IMR-90 (cell line): ENCODE results near the gene MAP3K8. TPM values are rescaled to one million over a fixed set of nuclear protein-coding genes. Genes with fewer than 3 reads are reported as not detected.
A peak's percentile ranks its signal among the peaks of the same experiment; 100 is the strongest.

Experiments
- ATAC-seq: fragments of 200-7000 bp; cut with Tn5 transposase; 2 replicates; pipeline ENCODE4 v1.9.1; 2020; ENCODE audit warnings: low read depth, mild to moderate bottlenecking, moderate library complexity
- BruUV-seq: library from RNA; stranded (reverse); fragments of 400-500 nt; replicated peaks from 2 replicates; lab custom pipeline; 2021; lab: Mats Ljungman, UMichigan
- CTCF ChIA-PET: fragments of 300-600 bp; formaldehyde crosslinking; extraction: SDS; loops from one replicate; lab custom pipeline; 2021; ENCODE audit warnings: antibody characterized with exemption; lab: Yijun Ruan, JAX
- POLR2A ChIA-PET: fragments of 300-600 bp; sonication (Branson Sonifier 250); formaldehyde crosslinking; loops from one replicate; lab custom pipeline; 2022; ENCODE audit warnings: antibody characterized with exemption; ENCODE audit not compliant: unreplicated experiment; lab: Charles Lee
- DNase-seq: peaks from one replicate; pipeline ENCODE4 v3.0.0; 2013
- H2AFZ ChIP-seq: replicated peaks from 2 replicates; pipeline ENCODE3; 2013; ENCODE audit warnings: low read length, mild to moderate bottlenecking; ENCODE audit not compliant: poor library complexity
- H2AK5ac ChIP-seq: 2 replicates; pipeline ENCODE4 v1.6.1; 2013; ENCODE audit warnings: low read depth, low read length, inconsistent platforms
- H2AK9ac ChIP-seq: replicated peaks from 2 replicates; pipeline ENCODE3; 2013; ENCODE audit warnings: mild to moderate bottlenecking, low read depth, low read length, moderate library complexity; ENCODE audit not compliant: poor library complexity
- H2BK120ac ChIP-seq: 2 replicates; pipeline ENCODE4 v1.6.1; 2013; ENCODE audit warnings: low read depth, low read length, inconsistent platforms
- H2BK15ac ChIP-seq: 3 replicates; pipeline ENCODE4 v1.6.1; 2013; ENCODE audit warnings: low read depth, low read length, inconsistent platforms
- H2BK20ac ChIP-seq: 2 replicates; pipeline ENCODE4 v1.6.1; 2013; ENCODE audit warnings: low read depth, mild to moderate bottlenecking, inconsistent platforms, low read length, moderate library complexity
- H2BK5ac ChIP-seq: 2 replicates; pipeline ENCODE4 v1.6.1; 2013; ENCODE audit warnings: mild to moderate bottlenecking, low read depth, low read length, inconsistent platforms; ENCODE audit not compliant: poor library complexity, severe bottlenecking
- H3K14ac ChIP-seq: replicated peaks from 2 replicates; pipeline ENCODE4 v1.6.1; 2013; ENCODE audit warnings: low read depth, low read length, inconsistent platforms
- H3K18ac ChIP-seq: 2 replicates; pipeline ENCODE4 v1.6.1; 2013; ENCODE audit warnings: low read depth, low read length, control low read depth
- H3K23ac ChIP-seq: 2 replicates; pipeline ENCODE4 v1.6.1; 2013; ENCODE audit warnings: low read depth, low read length, inconsistent platforms
- H3K27ac ChIP-seq: 2 replicates; pipeline ENCODE4 v1.5.1; 2013; ENCODE audit warnings: mild to moderate bottlenecking, control low read depth, low read length; ENCODE audit not compliant: insufficient read depth
- H3K27me3 ChIP-seq: 2 replicates; pipeline ENCODE4 v1.6.1; 2013; ENCODE audit warnings: low read length; ENCODE audit not compliant: control insufficient read depth, insufficient read depth
- H3K36me3 ChIP-seq: 2 replicates; pipeline ENCODE4 v1.6.1; 2013; ENCODE audit warnings: low read length, mixed read lengths; ENCODE audit not compliant: control insufficient read depth, insufficient read depth
- H3K4ac ChIP-seq: 2 replicates; pipeline ENCODE4 v1.6.1; 2013; ENCODE audit warnings: low read depth, low read length, inconsistent platforms
- H3K4me1 ChIP-seq: 2 replicates; pipeline ENCODE4 v1.6.1; 2013; ENCODE audit warnings: low read length, mixed read lengths; ENCODE audit not compliant: control insufficient read depth, insufficient read depth
- H3K4me2 ChIP-seq: 2 replicates; pipeline ENCODE4 v1.6.1; 2013; ENCODE audit warnings: low read depth, mild to moderate bottlenecking, control low read depth, low read length, moderate library complexity
- H3K4me3 ChIP-seq: 2 replicates; pipeline ENCODE4 v1.5.1; 2013; ENCODE audit warnings: low read depth, mild to moderate bottlenecking, control low read depth, low read length, moderate library complexity; ENCODE audit not compliant: insufficient read depth
- H3K56ac ChIP-seq: 2 replicates; pipeline ENCODE4 v1.6.1; 2013; ENCODE audit warnings: low read length, inconsistent platforms; ENCODE audit not compliant: insufficient read depth; ENCODE audit errors: extremely low read depth
- H3K79me1 ChIP-seq, 2 experiments: 2 replicates each; pipeline ENCODE4 v1.6.1; 2013; ENCODE audit warnings: low read length in 2 of 2, inconsistent platforms in 1 of 2, low read depth in 1 of 2
- H3K9ac ChIP-seq: 2 replicates; pipeline ENCODE4 v1.6.1; 2013; ENCODE audit warnings: low read depth, low read length, control low read depth
- H3K9me1 ChIP-seq: 2 replicates; pipeline ENCODE4 v1.6.1; 2013; ENCODE audit warnings: low read length, inconsistent platforms; ENCODE audit not compliant: insufficient read depth
- H3K9me3 ChIP-seq: 2 replicates; pipeline ENCODE4 v1.6.1; 2013; ENCODE audit warnings: low read length; ENCODE audit not compliant: control insufficient read depth, insufficient read depth
- H4K20me1 ChIP-seq: 2 replicates; pipeline ENCODE4 v1.6.1; 2013; ENCODE audit warnings: low read length, inconsistent platforms; ENCODE audit not compliant: insufficient read depth
- H4K5ac ChIP-seq: 2 replicates; pipeline ENCODE4 v1.6.1; 2013; ENCODE audit warnings: mild to moderate bottlenecking, low read depth, low read length, control low read depth
- H4K8ac ChIP-seq, 2 experiments: 2 replicates each; pipeline ENCODE4 v1.6.1; 2013; ENCODE audit warnings: low read depth in 2 of 2, low read length in 2 of 2, control low read depth in 1 of 2, inconsistent platforms in 1 of 2
- H4K91ac ChIP-seq: 2 replicates; pipeline ENCODE4 v1.6.1; 2013; ENCODE audit warnings: low read depth, low read length, inconsistent platforms; ENCODE audit not compliant: insufficient read depth
- BHLHE40 ChIP-seq: fragments of 150-350 bp; IDR thresholded peaks from 2 replicates; pipeline ENCODE4 v1.6.1; 2016; ENCODE audit warnings: mild to moderate bottlenecking, low read depth, low read length
- FOS ChIP-seq: fragments of 150-350 bp; IDR thresholded peaks from 2 replicates; pipeline ENCODE4 v1.6.1; 2016; ENCODE audit warnings: low read depth, low read length
- MAFK ChIP-seq: IDR thresholded peaks from 2 replicates; pipeline ENCODE4 v1.6.1; 2012; ENCODE audit warnings: low read depth, low read length, improper control_type of control experiment
- MAZ ChIP-seq: IDR thresholded peaks from 2 replicates; pipeline ENCODE4 v1.6.1; 2012; ENCODE audit warnings: low read depth, mild to moderate bottlenecking, low read length, improper control_type of control experiment, moderate library complexity, borderline replicate concordance
- NFE2L2 ChIP-seq: fragments of 150-350 bp; IDR thresholded peaks from 2 replicates; pipeline ENCODE4 v1.6.1; 2016; ENCODE audit warnings: low read depth, mild to moderate bottlenecking, low read length
- RAD21 ChIP-seq: IDR thresholded peaks from 2 replicates; pipeline ENCODE4 v1.6.1; 2012; ENCODE audit warnings: low read length, improper control_type of control experiment
- RCOR1 ChIP-seq: IDR thresholded peaks from 2 replicates; pipeline ENCODE4 v1.6.1; 2012; ENCODE audit warnings: mild to moderate bottlenecking, low read length, improper control_type of control experiment; ENCODE audit not compliant: insufficient replicate concordance
- WGBS, 2 experiments: methylation state at CpG; one replicate each; pipeline versions ENCODE4 v1.1.5 to v1.1.7; 2013; ENCODE audit warnings: missing lambda C conversion rate in 2 of 2; ENCODE audit not compliant: insufficient read length in 1 of 2; ENCODE audit errors: extremely low coverage in 2 of 2; 5-methylcytosine and 5-hydroxymethylcytosine counted together
- dilution Hi-C: fragments of 300-500 bp; cut with HindIII; formaldehyde crosslinking; loops from one replicate; pipeline ENCODE4 v1.14.3; 2018; ENCODE audit warnings: low sequenced_read_pairs; ENCODE audit not compliant: unreplicated experiment
- in situ Hi-C: fragments of 300-500 bp; cut with MboI; formaldehyde crosslinking; loops from 3 replicates; pipeline ENCODE4 v1.14.3; 2019; ENCODE audit warnings: low sequenced_read_pairs, inconsistent platforms, mixed read lengths
- intact Hi-C: fragments of 100-400 bp; cut with micrococcal nuclease; formaldehyde crosslinking; loops from 2 replicates; pipeline ENCODE4 v1.10.0; 2022
- polyA plus RNA-seq, 3 experiments: library from polyadenylated mRNA; depleted of rRNA; stranded (reverse); fragments of >200 nt; gene quantifications; 2 replicates each; pipeline ENCODE4 v1.2.3, GENCODE V29; 2012; ENCODE audit warnings: low replicate concordance in 1 of 3
- total RNA-seq: library from RNA; depleted of rRNA; stranded (reverse); fragments of >200 nt; gene quantifications from 2 replicates; pipeline ENCODE4 v1.2.3, GENCODE V29; 2012
- TF ChIP-seq, protein P1 (sequence below): fragments of 150-350 bp; IDR thresholded peaks from 2 replicates; pipeline ENCODE4 v1.6.1; 2016; ENCODE audit warnings: low read depth, mild to moderate bottlenecking, low read length, moderate library complexity, borderline replicate concordance

Gene MAP3K8
- total and polyA plus RNA-seq, 2 of the 4 experiments (the other 2 are of a cell fraction) = 1.8 to 2.6 TPM

DNA sequence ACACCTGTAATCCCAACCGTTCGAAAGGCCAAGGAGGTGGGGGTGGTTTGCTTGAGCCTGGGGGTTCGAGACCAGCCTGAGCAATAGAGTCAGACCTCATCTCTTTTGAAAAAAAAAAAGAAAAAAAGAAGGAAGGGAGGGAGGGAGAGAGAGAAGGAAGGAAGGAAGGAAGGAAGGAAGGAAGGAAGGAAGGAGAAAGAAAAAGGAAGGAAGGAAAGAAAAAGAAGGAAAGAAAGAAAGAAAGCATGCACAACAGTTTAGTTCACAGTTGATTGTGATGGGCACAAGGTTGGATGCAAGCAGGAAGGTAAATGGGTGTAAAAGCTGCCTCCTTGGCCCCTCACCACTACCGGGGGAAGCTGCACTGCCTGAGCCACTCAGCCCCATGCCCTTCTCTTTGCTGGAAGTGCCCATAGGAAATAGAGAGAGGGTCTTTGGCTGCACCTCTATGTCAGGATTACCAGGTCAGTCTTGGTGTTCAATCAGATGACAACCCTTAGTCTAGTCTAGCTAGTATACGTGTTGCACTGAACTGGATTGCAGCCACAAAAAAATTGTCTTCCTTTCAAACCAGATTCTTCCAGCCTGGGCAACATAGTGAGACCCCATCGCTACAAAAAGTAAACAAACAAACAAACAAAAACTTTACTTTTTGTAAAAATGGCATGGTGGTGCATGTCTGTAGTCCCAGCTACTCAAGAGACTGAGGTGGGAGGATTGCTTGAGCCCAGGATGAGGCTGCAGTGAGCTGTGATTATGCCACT is 20.0 kb downstream of the MAP3K8 start:
- peak overlapping the region; percentile 71 for H2AK5ac ChIP-seq
- H4K20me1 ChIP-seq = peaks cover 3% of the 10 kb centered on the region
- H2AFZ ChIP-seq = peak overlapping the region; percentile 55
- no peak overlapping the region for H3K56ac ChIP-seq
- ChIA-PET POLR2A (no interaction called here), CTCF (no interaction called here)
- H3K27ac ChIP-seq = peak overlapping the region; percentile 99; the same call in 1 of the 2 replicates
- H3K9me1 ChIP-seq = peaks cover 5% of the 10 kb centered on the region; the same call in 1 of the 2 replicates
- H4K91ac ChIP-seq = peak overlapping the region; percentile 76; the same call in 1 of the 2 replicates
- H3K4me3 ChIP-seq = no peak overlapping the region
- no peaks in the 10 kb centered on the region for H3K9me3 ChIP-seq
- intact Hi-C loops (no loop called here), in situ Hi-C loops (no loop called here), dilution Hi-C loops (no loop called here)
- DNase-seq (no peak), ATAC-seq (no peak)
- peak overlapping the region; percentile 22 for H2BK5ac ChIP-seq
- H4K8ac ChIP-seq = peak overlapping the region; percentile 41 to 51; a peak in 3 of 4 replicates
- WGBS, 2 experiments = no CpG with 5 or more reads among the region's 6 CpGs
- peaks cover 25% of the 10 kb centered on the region for H3K36me3 ChIP-seq
- no peaks in the 10 kb centered on the region for H3K79me1 ChIP-seq
- peak overlapping the region; percentile 94 for H4K5ac ChIP-seq
- H2BK15ac ChIP-seq = peak overlapping the region; percentile 90; the same call in 2 of the 3 replicates
- H3K14ac ChIP-seq = peak overlapping the region; percentile 64; the same call in 1 of the 2 replicates
- peak overlapping the region; percentile 35 for H2BK120ac ChIP-seq
- H3K9ac ChIP-seq = peak overlapping the region; percentile 69
- H2AK9ac ChIP-seq = peak overlapping the region; percentile 33
- no peaks in the 10 kb centered on the region for H3K27me3 ChIP-seq
- peak overlapping the region; percentile 93 for H3K18ac ChIP-seq
- H3K4me1 ChIP-seq = peaks cover 15% of the 10 kb centered on the region
- TF ChIP-seq RCOR1 (no peak), MAFK (no peak), RAD21 (no peak), BHLHE40 (no peak), FOS (no peak), MAZ (no peak), NFE2L2 (no peak)
- TF ChIP-seq, protein P1, sequence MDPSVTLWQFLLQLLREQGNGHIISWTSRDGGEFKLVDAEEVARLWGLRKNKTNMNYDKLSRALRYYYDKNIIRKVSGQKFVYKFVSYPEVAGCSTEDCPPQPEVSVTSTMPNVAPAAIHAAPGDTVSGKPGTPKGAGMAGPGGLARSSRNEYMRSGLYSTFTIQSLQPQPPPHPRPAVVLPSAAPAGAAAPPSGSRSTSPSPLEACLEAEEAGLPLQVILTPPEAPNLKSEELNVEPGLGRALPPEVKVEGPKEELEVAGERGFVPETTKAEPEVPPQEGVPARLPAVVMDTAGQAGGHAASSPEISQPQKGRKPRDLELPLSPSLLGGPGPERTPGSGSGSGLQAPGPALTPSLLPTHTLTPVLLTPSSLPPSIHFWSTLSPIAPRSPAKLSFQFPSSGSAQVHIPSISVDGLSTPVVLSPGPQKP = no peak
- H2BK20ac ChIP-seq = peak overlapping the region; percentile 85
- peak overlapping the region; percentile 60 for H3K4ac ChIP-seq
- H3K4me2 ChIP-seq = 0 out of 2 replicates have a peak overlapping the region, but pooled peaks have one; percentile 14
- no peak overlapping the region for H3K23ac ChIP-seq
- BruUV-seq = no TSS peak
